ENCODE results near the gene EXTL1.
A peak's percentile ranks its signal among the peaks of the same experiment; 100 is the strongest.

Gene EXTL1

DNA sequence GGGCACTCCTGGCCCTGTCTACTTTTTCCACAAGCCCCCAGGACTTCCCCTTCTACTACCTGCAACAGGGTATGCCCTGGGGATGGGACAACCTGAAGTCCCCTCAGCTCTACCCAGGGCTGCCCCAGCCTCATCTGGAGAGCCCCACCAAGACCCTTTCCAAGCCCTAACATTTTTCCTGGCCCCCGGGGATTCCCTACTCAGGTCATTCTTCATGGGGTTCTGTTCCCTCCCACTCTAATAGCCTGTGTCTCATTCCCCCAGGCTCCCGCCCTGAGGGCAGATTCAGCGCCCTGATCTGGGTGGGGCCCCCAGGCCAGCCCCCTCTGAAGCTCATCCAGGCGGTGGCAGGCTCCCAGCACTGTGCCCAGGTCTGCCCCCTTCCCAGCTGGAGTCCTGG, 9.6 kb downstream of the EXTL1 start:
- Histone ChIP-seq H3K27me3 (peaks cover 35% of the 10 kb centered on the region), H3K9me3 (no peaks in the 10 kb centered on the region), H3K4me1 (ENCODE audit: control insufficient read depth in 1 of 2, insufficient read depth in 1 of 2, low read depth in 1 of 2, low read length in 1 of 2) (peaks cover 11 to 12% of the 10 kb centered on the region in 2 experiments), H3K36me3 (no peaks in the 10 kb centered on the region), H3K4me3 (ENCODE audit: low read depth in 1 of 2, low read length in 1 of 2) (no peak overlapping the region), H3K27ac (no peak overlapping the region)
- TF ChIP-seq, protein P1, sequence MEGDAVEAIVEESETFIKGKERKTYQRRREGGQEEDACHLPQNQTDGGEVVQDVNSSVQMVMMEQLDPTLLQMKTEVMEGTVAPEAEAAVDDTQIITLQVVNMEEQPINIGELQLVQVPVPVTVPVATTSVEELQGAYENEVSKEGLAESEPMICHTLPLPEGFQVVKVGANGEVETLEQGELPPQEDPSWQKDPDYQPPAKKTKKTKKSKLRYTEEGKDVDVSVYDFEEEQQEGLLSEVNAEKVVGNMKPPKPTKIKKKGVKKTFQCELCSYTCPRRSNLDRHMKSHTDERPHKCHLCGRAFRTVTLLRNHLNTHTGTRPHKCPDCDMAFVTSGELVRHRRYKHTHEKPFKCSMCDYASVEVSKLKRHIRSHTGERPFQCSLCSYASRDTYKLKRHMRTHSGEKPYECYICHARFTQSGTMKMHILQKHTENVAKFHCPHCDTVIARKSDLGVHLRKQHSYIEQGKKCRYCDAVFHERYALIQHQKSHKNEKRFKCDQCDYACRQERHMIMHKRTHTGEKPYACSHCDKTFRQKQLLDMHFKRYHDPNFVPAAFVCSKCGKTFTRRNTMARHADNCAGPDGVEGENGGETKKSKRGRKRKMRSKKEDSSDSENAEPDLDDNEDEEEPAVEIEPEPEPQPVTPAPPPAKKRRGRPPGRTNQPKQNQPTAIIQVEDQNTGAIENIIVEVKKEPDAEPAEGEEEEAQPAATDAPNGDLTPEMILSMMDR (IDR thresholded peaks at IDR 0.05), result no peak

DNA sequence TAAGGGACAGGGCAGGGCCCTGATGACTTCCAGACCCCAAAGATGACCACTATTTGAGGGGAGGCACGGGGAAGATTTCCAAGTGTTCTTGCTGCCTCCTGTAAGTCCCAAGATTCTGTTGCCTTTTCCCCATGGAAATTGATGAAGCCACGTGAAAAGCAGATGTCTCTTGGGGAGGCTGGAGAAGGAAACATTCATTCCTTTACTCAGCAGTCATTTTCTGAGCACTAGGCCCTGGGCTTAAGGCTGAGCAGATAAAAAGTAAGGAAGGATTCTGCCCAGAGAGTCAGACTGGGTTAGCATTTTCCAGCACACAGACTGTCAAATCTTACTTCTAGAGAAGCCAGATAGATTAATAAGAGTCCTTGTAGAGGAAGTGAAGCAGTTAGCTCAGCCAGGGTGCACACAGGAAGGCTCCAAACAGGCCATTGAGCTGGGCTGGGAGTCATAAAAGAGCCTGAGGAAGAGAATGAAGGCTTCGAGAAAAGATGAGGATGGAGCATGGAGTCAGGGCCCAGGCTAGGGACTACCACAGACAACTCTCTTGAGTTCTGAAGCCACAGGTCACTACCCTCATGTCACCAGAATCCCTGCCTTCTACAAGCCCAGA, 10.1 kb downstream of the EXTL1 start:
- H3K9me3 ChIP-seq, result no peaks in the 10 kb centered on the region
- TF ChIP-seq, protein P1 (IDR thresholded peaks at IDR 0.05), result no peak
- no peak overlapping the region for H3K27ac ChIP-seq
- no peak overlapping the region for H3K4me3 ChIP-seq (ENCODE audit: low read depth in 1 of 2, low read length in 1 of 2)
- peaks cover 12% of the 10 kb centered on the region in 2 experiments for H3K4me1 ChIP-seq (ENCODE audit: control insufficient read depth in 1 of 2, insufficient read depth in 1 of 2, low read depth in 1 of 2, low read length in 1 of 2)
- peaks cover 41% of the 10 kb centered on the region for H3K27me3 ChIP-seq
- no peaks in the 10 kb centered on the region for H3K36me3 ChIP-seq

DNA sequence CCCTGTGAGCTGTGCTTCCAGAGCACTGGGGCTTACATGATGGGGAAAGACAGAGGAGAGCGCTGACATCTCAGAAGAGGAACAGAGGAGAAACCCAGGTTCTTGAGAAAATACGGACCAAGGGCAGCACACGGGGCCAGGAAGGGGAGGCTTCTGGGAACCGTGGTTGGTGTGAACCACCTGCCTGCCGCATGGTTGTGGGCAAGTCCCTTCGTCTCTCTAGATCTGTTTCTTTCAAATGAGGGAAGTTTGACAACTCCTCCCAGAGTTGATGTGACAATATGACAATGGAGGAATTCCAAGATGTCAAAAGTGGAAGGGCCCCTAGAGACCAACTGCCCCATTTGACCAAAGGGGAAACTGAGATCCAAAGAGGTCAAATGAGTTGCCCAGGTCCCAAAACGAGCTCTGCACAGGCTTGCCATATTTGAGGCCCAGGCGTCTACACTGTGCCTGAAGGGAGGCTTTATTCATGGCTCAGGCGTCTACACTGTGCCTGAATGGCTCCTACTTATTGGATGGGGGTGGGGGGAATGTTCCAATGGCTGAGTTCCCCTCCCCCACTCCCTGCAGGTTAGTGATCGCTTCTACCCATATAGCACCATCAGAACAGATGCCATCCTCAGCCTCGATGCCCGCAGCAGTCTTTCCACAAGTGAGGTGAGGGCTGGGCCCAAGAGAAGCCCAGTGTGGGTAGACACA, 11.2 kb downstream of the EXTL1 start:
- peaks cover 12% of the 10 kb centered on the region in 2 experiments for H3K4me1 ChIP-seq (ENCODE audit: control insufficient read depth in 1 of 2, insufficient read depth in 1 of 2, low read depth in 1 of 2, low read length in 1 of 2)
- TF ChIP-seq, protein P1 (IDR thresholded peaks at IDR 0.05), result no peak
- no peak overlapping the region for H3K4me3 ChIP-seq (ENCODE audit: low read depth in 1 of 2, low read length in 1 of 2)
- H3K27ac ChIP-seq, result no peak overlapping the region
- H3K36me3 ChIP-seq, result no peaks in the 10 kb centered on the region
- H3K27me3 ChIP-seq, result peaks cover 50% of the 10 kb centered on the region
- H3K9me3 ChIP-seq, result no peaks in the 10 kb centered on the region

DNA sequence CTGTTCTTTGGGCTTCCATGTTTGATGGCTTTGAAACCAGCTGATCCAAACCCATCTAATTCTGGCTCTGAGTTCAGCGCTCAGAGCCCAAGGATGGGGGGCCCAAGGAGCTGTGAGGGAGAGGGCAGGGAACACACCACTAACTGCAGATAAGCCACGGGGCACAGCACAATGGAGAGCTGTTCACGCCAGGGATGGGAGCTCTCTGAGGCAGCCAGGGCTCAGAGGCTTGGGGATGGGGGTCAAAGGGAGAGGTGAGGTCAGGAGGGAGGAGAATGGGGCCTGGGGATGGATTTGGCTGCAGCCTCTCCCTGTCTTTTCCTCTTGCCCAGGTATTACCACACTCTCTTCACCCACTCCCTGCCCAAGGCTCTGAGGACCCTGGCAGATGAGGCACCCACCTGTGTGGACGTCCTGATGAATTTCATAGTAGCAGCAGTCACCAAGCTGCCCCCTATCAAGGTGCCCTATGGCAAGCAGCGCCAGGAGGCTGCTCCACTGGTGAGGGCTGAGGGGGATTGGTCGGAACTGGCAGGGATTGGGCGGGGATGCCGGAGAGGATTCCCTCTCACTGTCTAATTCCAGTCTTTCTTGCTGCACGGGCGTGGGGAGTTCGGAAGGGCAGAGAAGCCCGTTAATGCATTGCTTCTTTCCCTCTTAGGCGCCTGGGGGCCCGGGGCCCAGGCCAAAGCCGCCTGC, 13.1 kb downstream of the EXTL1 start:
- peaks cover 68% of the 10 kb centered on the region for H3K27me3 ChIP-seq
- H3K9me3 ChIP-seq, result no peaks in the 10 kb centered on the region
- peak overlapping the region; percentile 89 to 91 for H3K4me3 ChIP-seq (ENCODE audit: low read depth in 1 of 2, low read length in 1 of 2)
- H3K27ac ChIP-seq, result no peak overlapping the region
- peaks cover 12% of the 10 kb centered on the region in 2 experiments for H3K4me1 ChIP-seq (ENCODE audit: control insufficient read depth in 1 of 2, insufficient read depth in 1 of 2, low read depth in 1 of 2, low read length in 1 of 2)
- no peaks in the 10 kb centered on the region for H3K36me3 ChIP-seq
- TF ChIP-seq, protein P1 (IDR thresholded peaks at IDR 0.05), result no peak

DNA sequence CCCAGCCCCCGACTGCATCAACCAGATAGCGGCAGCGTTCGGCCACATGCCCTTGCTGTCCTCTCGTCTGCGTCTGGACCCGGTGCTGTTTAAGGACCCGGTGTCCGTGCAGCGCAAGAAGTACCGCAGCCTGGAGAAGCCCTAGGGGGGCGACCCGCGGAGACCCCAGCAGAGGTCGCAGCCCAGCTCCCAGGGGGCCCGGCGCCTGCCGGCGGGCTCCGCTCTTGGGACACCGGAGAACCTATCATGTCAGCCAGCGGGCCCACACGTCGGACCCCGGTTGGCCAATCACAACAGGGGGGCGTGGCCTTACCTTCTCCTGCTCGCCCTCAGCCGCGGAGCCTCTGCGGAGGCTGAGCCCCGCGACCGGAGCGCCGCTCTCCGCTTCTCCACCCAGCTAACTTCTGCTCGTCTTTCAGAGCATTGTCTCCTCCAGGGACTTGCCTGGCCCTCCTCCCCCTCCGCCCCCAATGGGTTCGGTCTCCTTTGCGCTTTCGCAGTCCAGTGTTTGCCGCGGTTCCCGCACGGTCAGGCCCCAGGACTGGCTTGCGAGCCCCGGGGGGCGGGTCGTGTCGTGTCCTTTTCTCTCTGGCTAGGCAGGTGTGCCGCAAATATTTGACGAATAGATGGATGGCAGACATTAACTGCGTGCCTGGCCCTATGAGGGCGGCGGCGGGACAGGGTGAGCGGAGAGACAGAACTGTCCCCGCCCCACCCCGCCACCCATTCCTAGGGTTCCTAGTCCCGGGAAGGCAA, 13.8 kb downstream of the EXTL1 start:
- peak overlapping the region; percentile 54 for H3K27ac ChIP-seq
- no peaks in the 10 kb centered on the region for H3K36me3 ChIP-seq
- peak overlapping the region; percentile 89 to 91 for H3K4me3 ChIP-seq (ENCODE audit: low read depth in 1 of 2, low read length in 1 of 2)
- H3K27me3 ChIP-seq, result peaks cover 68% of the 10 kb centered on the region
- peaks cover 12% of the 10 kb centered on the region in 2 experiments for H3K4me1 ChIP-seq (ENCODE audit: control insufficient read depth in 1 of 2, insufficient read depth in 1 of 2, low read depth in 1 of 2, low read length in 1 of 2)
- TF ChIP-seq, protein P1 (IDR thresholded peaks at IDR 0.05), result no peak
- H3K9me3 ChIP-seq, result no peaks in the 10 kb centered on the region
